Thymus (tissue), 11 donors: ENCODE measurements around the gene LY6G6C. TPM values are rescaled to one million over a fixed set of nuclear protein-coding genes. Genes with fewer than 3 reads are reported as not detected.

Source experiments
- DNase-seq, 9 donors: peaks; one replicate each; pipeline ENCODE4 v3.0.0-alpha.2; 2013; ENCODE audit warnings: low spot score in 9 of 9, low read depth in 6 of 9, missing footprints in 1 of 9
- H3K27ac ChIP-seq, 2 donors: one replicate each; pipeline ENCODE4 v1.5.1; 2013; ENCODE audit warnings: control low read depth in 1 of 2, low read depth in 1 of 2, low read length in 1 of 2, mild to moderate bottlenecking in 1 of 2, moderate library complexity in 1 of 2
- H3K27me3 ChIP-seq, 2 donors: one replicate each; pipeline ENCODE4 v1.5.1; 2013; ENCODE audit warnings: low read length in 1 of 2; ENCODE audit not compliant: control insufficient read depth in 2 of 2, insufficient read depth in 1 of 2
- H3K36me3 ChIP-seq, 2 donors: one replicate each; pipeline ENCODE4 v1.5.1; 2013; ENCODE audit warnings: low read length in 1 of 2, mild to moderate bottlenecking in 1 of 2, moderate library complexity in 1 of 2; ENCODE audit not compliant: control insufficient read depth in 2 of 2, insufficient read depth in 2 of 2
- H3K4me1 ChIP-seq, 2 donors: one replicate each; pipeline ENCODE4 v1.5.1; 2013; ENCODE audit warnings: low read length in 2 of 2; ENCODE audit not compliant: control insufficient read depth in 2 of 2, insufficient read depth in 2 of 2
- H3K4me3 ChIP-seq, 2 donors: one replicate each; pipeline ENCODE4 v1.5.1; 2013; ENCODE audit warnings: low read length in 2 of 2, control low read depth in 1 of 2, mild to moderate bottlenecking in 1 of 2
- H3K9me3 ChIP-seq, 2 donors: one replicate each; pipeline ENCODE4 v1.5.1; 2013; ENCODE audit warnings: low read length in 1 of 2, mild to moderate bottlenecking in 1 of 2; ENCODE audit not compliant: control insufficient read depth in 2 of 2, insufficient read depth in 1 of 2
- WGBS: extraction: QIAGEN DNeasy Blood & Tissue Kit; methylation state at CpG from one replicate; pipeline ENCODE4 v1.1.7; 2013; 5-methylcytosine and 5-hydroxymethylcytosine counted together
- polyA plus RNA-seq: library from polyadenylated mRNA; stranded (reverse); fragments of 200-250 nt; gene quantifications from one replicate; pipeline ENCODE4 v1.2.3, GENCODE V29; 2013
- total RNA-seq: library from RNA; stranded (reverse); fragments of 120-200 nt; gene quantifications from one replicate; pipeline ENCODE4 v1.2.4, GENCODE V29; 2013
- donor health status: healthy.

The LY6G6C gene
- total and polyA plus RNA-seq, 2 donors = 7.0 TPM; not detected in 1

DNA sequence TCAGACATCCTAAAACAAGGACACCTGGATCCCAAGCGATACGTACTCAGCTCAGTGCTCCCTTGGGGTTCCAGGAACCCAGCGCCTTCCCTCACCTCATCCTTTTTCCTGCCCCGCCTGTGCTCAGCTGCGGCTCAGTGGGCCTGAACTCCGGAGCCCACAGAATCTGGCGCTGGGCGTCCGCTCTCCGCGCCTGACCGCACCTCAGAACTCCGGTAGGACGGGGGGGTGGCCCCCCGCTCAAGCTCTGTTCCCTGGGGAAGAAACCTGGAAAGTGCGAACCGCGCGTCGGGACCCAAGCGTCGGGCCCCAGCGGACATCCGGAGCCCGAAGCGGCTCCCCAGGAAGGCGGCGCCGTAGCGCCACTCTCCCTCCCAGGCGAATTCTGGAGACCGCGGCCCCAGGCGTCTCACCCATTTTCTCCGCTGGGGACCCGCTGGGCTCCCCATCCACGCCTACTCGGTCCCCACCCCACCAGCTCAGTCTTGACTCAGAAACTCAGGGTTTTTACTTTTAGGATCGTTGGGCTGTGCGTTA, 40.3 kb downstream of the LY6G6C start:
- no peaks in the 10 kb centered on the region for H3K9me3 ChIP-seq
- peak overlapping the region; percentile 62 to 70 for H3K4me3 ChIP-seq
- H3K27ac ChIP-seq = peak overlapping the region; percentile 37 to 46
- H3K4me1 ChIP-seq = peaks cover 2 to 27% of the 10 kb centered on the region in 2 donors
- peaks cover 11 to 18% of the 10 kb centered on the region in 2 donors for H3K36me3 ChIP-seq
- under 1% methylated on average over 40 of the region's 40 CpGs for WGBS
- peak in 2 of 9 donors; percentile 43 to 65 for DNase-seq
- H3K27me3 ChIP-seq = peaks cover 0 to 34% of the 10 kb centered on the region in 2 donors

DNA sequence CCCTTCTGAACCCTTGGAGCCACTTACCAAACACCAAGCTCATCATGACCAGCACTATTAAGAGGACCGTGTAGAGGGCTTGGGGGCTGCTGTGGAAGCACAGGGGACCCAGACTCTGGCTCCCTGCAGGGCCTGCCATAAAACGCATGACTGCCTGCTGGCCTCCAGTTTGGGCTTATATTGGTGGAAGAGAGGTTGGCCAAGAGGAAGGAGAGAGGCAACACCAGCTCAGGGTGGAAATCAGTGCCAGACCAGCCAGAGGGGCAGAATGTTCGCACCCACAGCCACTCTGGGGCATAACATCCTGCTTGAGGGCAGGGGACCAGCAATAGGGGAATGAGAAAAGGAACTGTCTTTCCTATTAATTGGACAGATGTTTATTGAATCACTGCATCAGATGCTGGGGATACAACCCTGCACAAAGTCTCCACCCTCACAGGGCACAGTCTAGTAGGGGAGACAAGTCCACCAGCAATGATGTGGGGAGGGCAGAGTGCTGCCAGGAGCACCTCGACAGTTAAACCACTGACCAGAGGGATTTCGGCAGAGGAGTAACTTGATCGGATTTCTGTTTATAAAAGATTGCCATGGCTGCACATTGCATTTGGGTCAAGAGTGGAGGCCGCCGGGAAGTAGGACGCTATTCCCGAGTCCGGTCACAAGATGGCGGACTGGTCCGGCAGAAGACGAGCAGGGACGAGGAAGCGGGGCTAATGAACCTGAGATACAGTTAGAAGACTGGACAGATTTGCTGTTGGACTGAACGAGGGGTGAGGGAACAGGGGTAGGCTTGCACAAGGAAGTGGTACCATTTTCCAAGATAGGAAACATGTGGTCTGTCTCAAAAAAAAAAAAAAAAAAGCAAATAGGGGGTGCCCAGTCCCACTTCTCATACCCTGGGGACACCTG, 41.1 kb downstream of the LY6G6C start, which contains the start of gene LY6G5C:
Gene LY6G5C (minus strand): TSS at position 842 of the 909 bp plus-strand sequence. CDS start 694 bp downstream, at position 148.
- Histone ChIP-seq H3K27me3 (peaks cover 0 to 34% of the 10 kb centered on the region in 2 donors), H3K9me3 (no peaks in the 10 kb centered on the region), H3K4me3 (peak within 1 kb of the TSS; percentile 62 to 70), H3K36me3 (peaks cover 8 to 16% of the 10 kb centered on the region in 2 donors), H3K27ac (peak within 1 kb of the TSS; percentile 37 to 46), H3K4me1 (peaks cover 2 to 27% of the 10 kb centered on the region in 2 donors)
- peak in 3 of 9 donors; percentile 57 to 71 (median 58) for DNase-seq
- 20% methylated on average over 17 of the region's 17 CpGs for WGBS

DNA sequence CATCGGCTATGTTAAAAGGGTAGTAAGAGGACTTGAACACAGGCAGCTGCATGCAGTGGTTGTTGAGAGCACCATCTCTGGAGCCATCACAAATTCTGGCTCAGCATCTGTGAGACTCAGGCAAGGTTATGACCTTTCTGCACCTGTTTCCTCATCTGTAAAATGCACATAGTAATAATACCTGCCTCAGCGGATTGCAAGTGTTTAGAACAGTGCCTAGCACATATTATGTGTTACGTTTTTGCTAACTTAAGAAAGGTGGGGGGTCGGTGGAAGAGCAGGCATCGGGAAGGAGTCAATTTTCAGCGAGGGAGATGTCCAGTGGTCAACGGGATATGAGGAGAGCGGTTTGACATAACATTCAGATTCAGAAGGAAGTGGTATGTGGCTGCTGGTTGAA, 43.6 kb downstream of the LY6G6C start:
- Histone ChIP-seq H3K27ac (no peak overlapping the region), H3K4me1 (peaks cover 2 to 27% of the 10 kb centered on the region in 2 donors), H3K36me3 (peaks cover 11 to 17% of the 10 kb centered on the region in 2 donors), H3K9me3 (no peaks in the 10 kb centered on the region), H3K4me3 (no peak overlapping the region), H3K27me3 (peaks cover 0 to 28% of the 10 kb centered on the region in 2 donors)
- DNase-seq = no peak
- WGBS = 89% methylated on average over 8 of the region's 8 CpGs

DNA sequence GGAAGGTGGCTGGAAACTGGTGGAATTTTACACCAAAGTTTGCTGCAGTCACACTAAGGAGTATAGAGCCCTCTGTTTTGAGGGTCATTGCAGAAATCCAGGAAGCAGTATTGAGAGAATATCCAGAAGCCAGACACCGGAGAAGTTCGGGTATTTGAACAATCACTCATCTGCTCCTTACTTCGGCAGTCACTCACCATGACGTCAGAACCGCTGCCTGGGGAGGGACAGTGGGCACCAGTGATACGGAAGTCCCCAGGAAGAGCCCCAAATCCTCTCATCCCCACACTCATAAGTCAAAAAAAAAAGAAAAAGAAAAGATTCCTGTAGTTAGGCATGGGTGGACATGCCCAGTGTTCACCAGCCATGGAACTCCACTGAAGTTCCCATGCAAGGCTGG, 44.6 kb downstream of the LY6G6C start:
- no peak for DNase-seq
- Histone ChIP-seq H3K4me1 (peaks cover 2 to 27% of the 10 kb centered on the region in 2 donors), H3K27me3 (peaks cover 0 to 19% of the 10 kb centered on the region in 2 donors), H3K4me3 (no peak overlapping the region), H3K36me3 (peaks cover 16 to 26% of the 10 kb centered on the region in 2 donors), H3K9me3 (no peaks in the 10 kb centered on the region), H3K27ac (no peak overlapping the region)
- WGBS = 97% methylated on average over 6 of the region's 6 CpGs

DNA sequence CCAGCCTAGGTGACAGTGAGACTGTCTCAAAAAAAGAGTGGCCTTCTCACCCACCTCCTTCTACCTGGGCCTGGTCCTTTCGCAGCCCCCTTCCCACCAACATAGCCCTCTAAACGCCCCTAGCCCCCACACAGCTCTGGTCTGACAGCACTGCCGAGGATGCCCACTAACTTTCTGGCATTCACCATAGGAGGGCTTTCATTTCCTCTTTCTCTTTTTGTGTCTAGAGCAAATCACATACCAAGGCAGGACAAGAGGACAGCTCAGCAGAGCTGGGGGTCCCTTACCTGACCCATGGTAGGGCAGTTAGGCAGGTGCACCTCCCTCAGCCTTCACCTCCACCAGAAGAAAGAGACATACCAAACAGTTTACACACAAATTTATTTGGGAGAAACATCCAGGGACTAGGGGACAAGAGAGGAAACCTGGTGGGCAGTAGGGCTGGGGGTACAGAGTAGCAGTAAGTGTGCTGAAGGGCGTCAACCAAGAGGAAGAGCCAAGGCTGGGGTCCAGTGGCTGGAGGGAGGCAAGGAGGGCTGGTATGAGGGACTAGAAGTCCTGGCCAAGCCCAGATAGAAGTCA, 45.1 kb downstream of the LY6G6C start:
- 92% methylated on average over 4 of the region's 4 CpGs for WGBS
- Histone ChIP-seq H3K27ac (no peak overlapping the region), H3K27me3 (peaks cover 0 to 14% of the 10 kb centered on the region in 2 donors), H3K36me3 (peaks cover 21 to 31% of the 10 kb centered on the region in 2 donors), H3K4me3 (no peak overlapping the region), H3K4me1 (peaks cover 2 to 23% of the 10 kb centered on the region in 2 donors), H3K9me3 (no peaks in the 10 kb centered on the region)
- DNase-seq = no peak

DNA sequence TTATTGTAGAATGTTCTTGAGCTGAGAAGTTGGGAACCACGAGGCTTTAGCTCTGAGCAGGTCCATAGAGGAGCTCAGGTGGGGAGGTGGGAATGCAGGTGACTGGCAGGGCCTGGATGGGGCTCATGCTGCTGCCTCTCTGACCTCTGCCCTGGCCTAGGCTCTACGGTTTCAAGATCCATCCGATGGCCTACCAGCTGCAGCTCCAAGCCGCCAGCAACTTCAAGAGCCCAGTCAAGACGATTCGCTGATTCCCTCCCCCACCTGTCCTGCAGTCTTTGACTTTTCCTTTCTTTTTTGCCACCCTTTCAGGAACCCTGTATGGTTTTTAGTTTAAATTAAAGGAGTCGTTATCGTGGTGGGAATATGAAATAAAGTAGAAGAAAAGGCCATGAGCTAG, 51.9 kb downstream of the LY6G6C start, which contains the start of gene LY6G5B:
Gene LY6G5B (plus strand): TSS at position 301 of the 400 bp plus-strand sequence. CDS start 975 bp downstream, outside the sequence.
- no peak for DNase-seq
- Histone ChIP-seq H3K4me3 (no peak within 1 kb of the TSS), H3K27ac (no peak within 1 kb of the TSS), H3K36me3 (peaks cover 56 to 70% of the 10 kb centered on the region in 2 donors), H3K4me1 (peaks cover 7 to 18% of the 10 kb centered on the region in 2 donors), H3K27me3 (no peaks in the 10 kb centered on the region), H3K9me3 (no peaks in the 10 kb centered on the region)
- WGBS = 98% methylated on average over 8 of the region's 8 CpGs

Other genes with a start within 250 kb of the LY6G6C start
Only the 30 nearest of the 41 such genes appear.
- gene LTA, start 149.5 kb downstream of the LY6G6C start, total RNA-seq = 8.9 TPM
- gene LTA, start 149.5 kb downstream of the LY6G6C start, polyA plus RNA-seq = 2.2 TPM
- gene TNF, start 146.2 kb downstream of the LY6G6C start, total RNA-seq = 3.5 TPM
- 1.4 TPM for gene TNF, start 146.2 kb downstream of the LY6G6C start, polyA plus RNA-seq
- 337 TPM for gene LTB, start 139.3 kb downstream of the LY6G6C start, total RNA-seq
- gene LTB, start 139.3 kb downstream of the LY6G6C start, polyA plus RNA-seq = 128 TPM
- 134 TPM for gene LST1, start 135.5 kb downstream of the LY6G6C start, total RNA-seq
- 32.4 TPM for gene LST1, start 135.5 kb downstream of the LY6G6C start, polyA plus RNA-seq
- gene NCR3, start 128.7 kb downstream of the LY6G6C start, total RNA-seq = 2.7 TPM
- gene NCR3, start 128.7 kb downstream of the LY6G6C start, polyA plus RNA-seq = 2.4 TPM
- 558 TPM for gene AIF1, start 106.5 kb downstream of the LY6G6C start, total RNA-seq
- 198 TPM for gene AIF1, start 106.5 kb downstream of the LY6G6C start, polyA plus RNA-seq
- 35.3 TPM for gene PRRC2A, start 101.0 kb downstream of the LY6G6C start, total RNA-seq
- gene PRRC2A, start 101.0 kb downstream of the LY6G6C start, polyA plus RNA-seq = 148 TPM
- gene BAG6, start 69.1 kb downstream of the LY6G6C start, total RNA-seq = 101 TPM
- gene BAG6, start 69.1 kb downstream of the LY6G6C start, polyA plus RNA-seq = 271 TPM
- 6.1 TPM for gene APOM, start 65.9 kb downstream of the LY6G6C start, total RNA-seq
- gene APOM, start 65.9 kb downstream of the LY6G6C start, polyA plus RNA-seq = 9.1 TPM
- gene C6orf47, start 61.0 kb downstream of the LY6G6C start, total RNA-seq = 19.1 TPM
- 16.7 TPM for gene C6orf47, start 61.0 kb downstream of the LY6G6C start, polyA plus RNA-seq
- gene GPANK1, start 56.7 kb downstream of the LY6G6C start, total RNA-seq = 25.2 TPM
- gene GPANK1, start 56.7 kb downstream of the LY6G6C start, polyA plus RNA-seq = 13.8 TPM
- 169 TPM for gene CSNK2B, start 55.7 kb downstream of the LY6G6C start, total RNA-seq
- 169 TPM for gene CSNK2B, start 55.7 kb downstream of the LY6G6C start, polyA plus RNA-seq
- 2.3 TPM for gene LY6G5B, start 51.8 kb downstream of the LY6G6C start, total RNA-seq
- 6.5 TPM for gene LY6G5B, start 51.8 kb downstream of the LY6G6C start, polyA plus RNA-seq
- gene LY6G5C, start 40.7 kb downstream of the LY6G6C start, total RNA-seq = 0.90 TPM
- gene LY6G5C, start 40.7 kb downstream of the LY6G6C start, polyA plus RNA-seq = 9.1 TPM
- 50.0 TPM for gene ABHD16A, start 18.4 kb downstream of the LY6G6C start, total RNA-seq
- 51.3 TPM for gene ABHD16A, start 18.4 kb downstream of the LY6G6C start, polyA plus RNA-seq
- 0.05 TPM for gene LY6G6F, start 14.9 kb downstream of the LY6G6C start, total RNA-seq
- not detected for gene LY6G6F, start 14.9 kb downstream of the LY6G6C start, polyA plus RNA-seq
- not detected for gene LY6G6D, start 6.4 kb downstream of the LY6G6C start, total RNA-seq
- not detected for gene LY6G6D, start 6.4 kb downstream of the LY6G6C start, polyA plus RNA-seq
- gene MPIG6B, start 1.6 kb upstream of the LY6G6C start, total RNA-seq = 0.14 TPM
- 0.32 TPM for gene MPIG6B, start 1.6 kb upstream of the LY6G6C start, polyA plus RNA-seq
- 49.6 TPM for gene DDAH2, start 7.6 kb upstream of the LY6G6C start, total RNA-seq
- gene DDAH2, start 7.6 kb upstream of the LY6G6C start, polyA plus RNA-seq = 105 TPM
- gene CLIC1, start 14.8 kb upstream of the LY6G6C start, total RNA-seq = 431 TPM
- 337 TPM for gene CLIC1, start 14.8 kb upstream of the LY6G6C start, polyA plus RNA-seq
- 8.4 TPM for gene MSH5, start 18.3 kb upstream of the LY6G6C start, total RNA-seq
- 15.2 TPM for gene MSH5, start 18.3 kb upstream of the LY6G6C start, polyA plus RNA-seq
- gene SAPCD1, start 40.9 kb upstream of the LY6G6C start, total RNA-seq = 1.2 TPM
- 9.7 TPM for gene SAPCD1, start 40.9 kb upstream of the LY6G6C start, polyA plus RNA-seq
- 0.76 TPM for gene VWA7, start 55.6 kb upstream of the LY6G6C start, total RNA-seq
- gene VWA7, start 55.6 kb upstream of the LY6G6C start, polyA plus RNA-seq = 0.66 TPM
- 16.6 TPM for gene VARS1, start 74.0 kb upstream of the LY6G6C start, total RNA-seq
- 25.2 TPM for gene VARS1, start 74.0 kb upstream of the LY6G6C start, polyA plus RNA-seq
- 71.8 TPM for gene LSM2, start 85.2 kb upstream of the LY6G6C start, total RNA-seq
- gene LSM2, start 85.2 kb upstream of the LY6G6C start, polyA plus RNA-seq = 76.8 TPM
- gene HSPA1L, start 93.5 kb upstream of the LY6G6C start, total RNA-seq = 1.2 TPM
- gene HSPA1L, start 93.5 kb upstream of the LY6G6C start, polyA plus RNA-seq = 2.4 TPM
- gene HSPA1A, start 93.8 kb upstream of the LY6G6C start, total RNA-seq = 73.8 TPM
- gene HSPA1A, start 93.8 kb upstream of the LY6G6C start, polyA plus RNA-seq = 68.8 TPM
- gene HSPA1B, start 106.0 kb upstream of the LY6G6C start, total RNA-seq = 110 TPM
- gene HSPA1B, start 106.0 kb upstream of the LY6G6C start, polyA plus RNA-seq = 46.8 TPM
- gene NEU1, start 141.1 kb upstream of the LY6G6C start, total RNA-seq = 20.8 TPM
- gene NEU1, start 141.1 kb upstream of the LY6G6C start, polyA plus RNA-seq = 21.9 TPM
- 0.42 TPM for gene SLC44A4, start 157.3 kb upstream of the LY6G6C start, total RNA-seq
- gene SLC44A4, start 157.3 kb upstream of the LY6G6C start, polyA plus RNA-seq = 1.7 TPM